Gastroesophageal sphincter (tissue), 4 donors: ENCODE results near the gene PEX10. TPM values are rescaled to one million over a fixed set of nuclear protein-coding genes. Genes with fewer than 3 reads are reported as not detected.

Experiments
- ATAC-seq: fragments of 150-250 bp; one replicate; pipeline ENCODE4 v1.9.1; 2016; ENCODE audit warnings: mild to moderate bottlenecking, moderate library complexity
- H3K27ac ChIP-seq, 4 donors: fragments of 200-600 bp; sonication (generic) in 3 of 4; 1 replicate in 3 of 4; 2 replicates in 1 of 4; pipeline ENCODE4 v1.5.1; 2016 to 2019
- H3K27me3 ChIP-seq: fragments of 200-600 bp; sonication (generic); one replicate; pipeline ENCODE4 v1.5.1; 2019
- H3K36me3 ChIP-seq, 2 donors: fragments of 200-600 bp; sonication (generic); one replicate each; pipeline ENCODE4 v1.5.1; 2019; ENCODE audit warnings: control low read depth in 1 of 2
- H3K4me1 ChIP-seq, 3 donors: fragments of 200-600 bp; sonication (generic); 1 replicate in 2 of 3; 2 replicates in 1 of 3; pipeline ENCODE4 v1.5.1; 2016 to 2019; ENCODE audit warnings: control low read depth in 2 of 3
- H3K4me3 ChIP-seq, 2 donors: fragments of 200-600 bp; sonication (generic); one replicate each; pipeline ENCODE4 v1.5.1; 2019; ENCODE audit warnings: mild to moderate bottlenecking in 1 of 2, moderate library complexity in 1 of 2
- H3K9me3 ChIP-seq, 3 donors: fragments of 200-600 bp; sonication (generic); one replicate each; pipeline ENCODE4 v1.5.1; 2017 to 2019; ENCODE audit warnings: control low read depth in 2 of 3
- CTCF ChIP-seq, 4 experiments: fragments of 200-600 bp in 2 of 4; fragments of 450-650 bp in 2 of 4; sonication (generic) in 1 of 4; IDR thresholded peaks; one replicate each; pipeline ENCODE4 v1.5.1; 2017 to 2019; ENCODE audit warnings: antibody characterized with exemption in 4 of 4, mild to moderate bottlenecking in 2 of 4, moderate library complexity in 2 of 4
- EP300 ChIP-seq: sonication (generic); formaldehyde crosslinking; IDR thresholded peaks from one replicate; pipeline ENCODE4 v1.6.1; 2017; ENCODE audit warnings: antibody characterized with exemption, mild to moderate bottlenecking
- POLR2A ChIP-seq, 2 donors: fragments of 450-650 bp; IDR thresholded peaks; one replicate each; pipeline ENCODE4 v1.6.1; 2017; ENCODE audit warnings: antibody characterized with exemption in 2 of 2, mild to moderate bottlenecking in 2 of 2, moderate library complexity in 1 of 2
- POLR2AphosphoS5 ChIP-seq: sonication (generic); formaldehyde crosslinking; IDR thresholded peaks from one replicate; pipeline ENCODE4 v1.6.1; 2017; ENCODE audit warnings: antibody characterized with exemption
- WGBS, 2 donors: methylation state at CpG; one replicate each; pipeline ENCODE4 v1.1.5; 2018; ENCODE audit warnings: low coverage in 1 of 2; 5-methylcytosine and 5-hydroxymethylcytosine counted together
- total RNA-seq, 4 donors: library from RNA; depleted of rRNA; stranded (reverse); fragments of >200 nt; gene quantifications; one replicate each; pipeline ENCODE4 v1.1.0, GENCODE V29; 2016

Gene PEX10
- total RNA-seq, 4 donors from 2014 or later: 18.2 to 30.0 (median 21.6) TPM

DNA sequence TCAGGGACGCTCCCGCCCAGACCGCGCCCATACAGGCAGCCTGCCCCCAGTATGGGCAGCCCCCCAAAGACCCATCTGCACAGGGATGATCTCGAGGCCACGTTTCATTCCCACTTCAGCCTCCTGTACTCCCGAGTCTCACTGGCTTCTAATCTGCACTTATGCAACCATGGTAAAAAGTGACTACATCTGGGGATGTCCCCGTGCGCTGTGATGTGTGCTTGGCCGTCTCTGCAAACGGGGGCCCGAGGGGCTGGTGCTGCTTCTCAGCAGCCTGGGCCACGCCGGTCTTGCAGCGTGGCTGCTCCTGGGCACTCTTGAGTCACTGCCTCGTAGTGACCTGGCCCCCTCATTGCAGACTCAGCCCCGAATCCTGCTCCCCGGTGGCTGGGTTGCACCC, 46.3 kb upstream of the PEX10 start:
- Histone ChIP-seq H3K27ac (no peak overlapping the region), H3K4me1 (peaks cover 0 to 7% (median 0%) of the 10 kb centered on the region in 3 donors), H3K9me3 (no peaks in the 10 kb centered on the region), H3K27me3 (peaks cover 96% of the 10 kb centered on the region), H3K36me3 (no peaks in the 10 kb centered on the region), H3K4me3 (no peak overlapping the region)
- no peak for ATAC-seq
- TF ChIP-seq CTCF (IDR thresholded peaks at IDR 0.05) (no peak), POLR2AphosphoS5 (no peak), EP300 (no peak), POLR2A (IDR thresholded peaks at IDR 0.05) (no peak)
- no CpG with 5 or more reads among the region's 18 CpGs for WGBS, 2 donors

DNA sequence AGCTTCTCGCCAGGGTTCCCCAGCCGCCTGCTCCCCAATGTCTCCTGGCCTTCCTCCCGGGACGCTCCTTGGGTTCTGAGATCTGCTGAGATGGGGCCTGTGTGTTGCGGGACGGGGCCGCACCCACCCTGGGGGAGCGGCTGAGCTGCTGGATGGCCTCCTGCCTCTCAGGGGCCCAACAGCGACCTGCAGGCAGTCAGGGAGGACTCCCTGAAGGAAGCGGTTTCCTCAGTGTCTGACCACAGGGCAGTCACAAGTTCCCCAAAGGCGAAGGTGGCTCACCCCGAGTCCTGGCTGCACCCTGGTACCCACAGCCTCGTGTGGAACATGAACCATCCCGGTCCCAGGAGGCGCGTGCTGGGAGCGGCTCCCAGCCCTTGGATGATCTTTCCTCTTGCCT, 45.1 kb upstream of the PEX10 start:
- ATAC-seq: no peak
- H3K4me3 ChIP-seq: no peak overlapping the region
- 87% methylated on average over 3 of the region's 17 CpGs; no CpG with 5 or more reads in 1 of the 2 donors for WGBS, 2 donors
- H3K27ac ChIP-seq: no peak overlapping the region
- no peaks in the 10 kb centered on the region for H3K9me3 ChIP-seq
- peaks cover 0 to 7% (median 0%) of the 10 kb centered on the region in 3 donors for H3K4me1 ChIP-seq
- H3K27me3 ChIP-seq: peaks cover 96% of the 10 kb centered on the region
- H3K36me3 ChIP-seq: no peaks in the 10 kb centered on the region
- no peak for TF ChIP-seq CTCF (IDR thresholded peaks at IDR 0.05)
- no peak for TF ChIP-seq EP300
- no peak for TF ChIP-seq POLR2A (IDR thresholded peaks at IDR 0.05)
- TF ChIP-seq POLR2AphosphoS5: no peak

GRCh38 chr1:2455757-2456156, 43.4 kb upstream of the PEX10 start:
- TF ChIP-seq EP300 (no peak), POLR2AphosphoS5 (no peak), CTCF (IDR thresholded peaks at IDR 0.05) (no peak), POLR2A (IDR thresholded peaks at IDR 0.05) (no peak)

GRCh38 chr1:2454227-2454626, 41.9 kb upstream of the PEX10 start:
- no peak for ATAC-seq
- WGBS, 2 donors: no CpG with 5 or more reads among the region's 10 CpGs
- no peaks in the 10 kb centered on the region for H3K4me1 ChIP-seq
- H3K4me3 ChIP-seq: no peak overlapping the region
- H3K27ac ChIP-seq: no peak overlapping the region
- H3K9me3 ChIP-seq: no peaks in the 10 kb centered on the region
- no peak for TF ChIP-seq CTCF (IDR thresholded peaks at IDR 0.05)
- no peak for TF ChIP-seq POLR2AphosphoS5
- TF ChIP-seq POLR2A (IDR thresholded peaks at IDR 0.05): no peak
- TF ChIP-seq EP300: no peak
- H3K36me3 ChIP-seq: no peaks in the 10 kb centered on the region
- peaks cover 96% of the 10 kb centered on the region for H3K27me3 ChIP-seq

More at GRCh38 chr1:2455757-2456156, 43.4 kb upstream of the PEX10 start:
- Histone ChIP-seq H3K36me3 (no peaks in the 10 kb centered on the region), H3K4me3 (no peak overlapping the region), H3K4me1 (peaks cover 0 to 7% (median 0%) of the 10 kb centered on the region in 3 donors), H3K27me3 (peaks cover 96% of the 10 kb centered on the region), H3K27ac (no peak overlapping the region), H3K9me3 (no peaks in the 10 kb centered on the region)
- no peak for ATAC-seq
- 27 to 80% methylated on average over 2 to 4 of the region's 21 CpGs for WGBS, 2 donors

DNA sequence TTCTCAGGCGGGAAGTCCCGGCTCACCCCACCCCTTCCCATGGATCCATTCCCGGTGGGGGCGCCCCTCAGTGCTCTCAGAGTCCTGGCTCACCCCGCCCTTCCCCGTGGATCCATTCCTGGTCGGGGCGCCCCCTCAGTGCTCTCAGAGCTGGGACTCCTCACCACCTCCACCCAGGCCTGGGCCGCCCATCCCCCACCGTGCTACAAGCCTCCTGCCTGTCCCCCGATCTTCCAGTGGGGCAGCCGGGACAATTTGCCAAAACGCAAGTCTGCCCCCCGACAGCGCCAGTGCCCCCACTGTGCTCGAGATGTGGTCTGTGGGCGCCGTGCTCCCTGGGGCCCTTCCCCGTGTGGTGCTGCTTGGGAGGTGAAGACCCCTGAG, 40.6 kb upstream of the PEX10 start:
- H3K9me3 ChIP-seq: no peaks in the 10 kb centered on the region
- H3K27ac ChIP-seq: no peak overlapping the region
- no peaks in the 10 kb centered on the region for H3K36me3 ChIP-seq
- TF ChIP-seq CTCF (IDR thresholded peaks at IDR 0.05): no peak
- no peak for TF ChIP-seq POLR2A (IDR thresholded peaks at IDR 0.05)
- no peak for TF ChIP-seq POLR2AphosphoS5
- no peak for TF ChIP-seq EP300
- no peaks in the 10 kb centered on the region for H3K4me1 ChIP-seq
- peaks cover 96% of the 10 kb centered on the region for H3K27me3 ChIP-seq
- WGBS, 2 donors: no CpG with 5 or more reads among the region's 19 CpGs
- ATAC-seq: no peak
- H3K4me3 ChIP-seq: no peak overlapping the region
